ENCODE results near the gene MUC5AC.

GRCh38 chr11:1194977-1195681 lies 37.4 kb downstream of the MUC5AC start:
- TF ChIP-seq CTCF (IDR thresholded peaks at IDR 0.05) (no peak), TCF7 (CRISPR knock-in tag; IDR thresholded peaks at IDR 0.05; ENCODE audit: low read depth) (no peak), ELF4 (CRISPR knock-in tag; IDR thresholded peaks at IDR 0.05; ENCODE audit: low read depth) (no peak), ARID4B (CRISPR knock-in tag; IDR thresholded peaks at IDR 0.05; ENCODE audit: borderline replicate concordance) (no peak), IRF1 (CRISPR knock-in tag; IDR thresholded peaks at IDR 0.05) (no peak), ATF3 (CRISPR knock-in tag; conservative IDR thresholded peaks at IDR 0.05) (no peak)
